ENCODE measurements around the gene ATRX. TPM values are rescaled to one million over a fixed set of nuclear protein-coding genes. Genes with fewer than 3 reads are reported as not detected.

Gene ATRX
- total RNA-seq, 1 experiment from 2014 or later, result 64.0 TPM

DNA sequence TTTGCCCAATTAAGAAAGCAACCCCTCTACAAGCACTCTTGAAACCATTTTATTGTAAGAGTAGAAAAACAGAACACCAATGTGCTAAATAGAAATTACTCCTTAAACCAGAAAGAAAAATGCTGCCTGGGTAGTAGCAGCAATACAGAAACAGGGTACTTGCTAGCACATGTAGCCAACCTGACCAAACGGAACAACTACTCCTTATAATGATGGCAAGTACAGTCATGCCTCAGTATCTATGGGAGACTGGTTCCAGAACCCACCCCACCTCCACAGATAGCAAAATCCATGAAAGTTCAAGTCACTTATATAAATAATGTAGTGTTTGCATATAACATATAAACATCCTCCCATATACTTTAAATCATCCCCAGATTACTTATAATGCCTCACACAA, 168.8 kb downstream of the ATRX start:
- Histone ChIP-seq H3K27me3 (ENCODE audit: low read length) (no peaks in the 10 kb centered on the region), H3K79me2 (ENCODE audit: low read length) (no peaks in the 10 kb centered on the region), H3K4me1 (ENCODE audit: insufficient read depth, low read length) (no peaks in the 10 kb centered on the region), H3K9ac (ENCODE audit: low read length) (no peak overlapping the region), H3K4me3 (ENCODE audit: low read length) (no peak overlapping the region), H4K20me1 (ENCODE audit: low read length) (no peaks in the 10 kb centered on the region), H3K27ac (ENCODE audit: low read length) (no peak overlapping the region), H3F3A (ENCODE audit: low read length, unreplicated experiment) (no peaks in the 10 kb centered on the region), H2AFZ (ENCODE audit: low read length) (no peak overlapping the region), H3K36me3 (ENCODE audit: low read depth, low read length) (peaks cover 4% of the 10 kb centered on the region; the same call in 1 of the 2 replicates), H3K9me2 (replicated peaks; ENCODE audit: low read length) (no peaks in the 10 kb centered on the region), H3K4me2 (ENCODE audit: low read length) (no peak overlapping the region), H3K9me3 (ENCODE audit: low read length) (no peaks in the 10 kb centered on the region)
- intact Hi-C loops (cut with micrococcal nuclease), result no loop called here
- DNase-seq (peak; percentile 1), ATAC-seq (peak; percentile 37; the same call in 1 of the 2 replicates)
- TF ChIP-seq EZH2 (IDR thresholded peaks at IDR 0.05; ENCODE audit: low read length, unreplicated experiment) (no peak), EZH2phosphoT487 (IDR thresholded peaks at IDR 0.05; ENCODE audit: borderline replicate concordance, low read length) (no peak)
- TF ChIP-seq, protein P1, sequence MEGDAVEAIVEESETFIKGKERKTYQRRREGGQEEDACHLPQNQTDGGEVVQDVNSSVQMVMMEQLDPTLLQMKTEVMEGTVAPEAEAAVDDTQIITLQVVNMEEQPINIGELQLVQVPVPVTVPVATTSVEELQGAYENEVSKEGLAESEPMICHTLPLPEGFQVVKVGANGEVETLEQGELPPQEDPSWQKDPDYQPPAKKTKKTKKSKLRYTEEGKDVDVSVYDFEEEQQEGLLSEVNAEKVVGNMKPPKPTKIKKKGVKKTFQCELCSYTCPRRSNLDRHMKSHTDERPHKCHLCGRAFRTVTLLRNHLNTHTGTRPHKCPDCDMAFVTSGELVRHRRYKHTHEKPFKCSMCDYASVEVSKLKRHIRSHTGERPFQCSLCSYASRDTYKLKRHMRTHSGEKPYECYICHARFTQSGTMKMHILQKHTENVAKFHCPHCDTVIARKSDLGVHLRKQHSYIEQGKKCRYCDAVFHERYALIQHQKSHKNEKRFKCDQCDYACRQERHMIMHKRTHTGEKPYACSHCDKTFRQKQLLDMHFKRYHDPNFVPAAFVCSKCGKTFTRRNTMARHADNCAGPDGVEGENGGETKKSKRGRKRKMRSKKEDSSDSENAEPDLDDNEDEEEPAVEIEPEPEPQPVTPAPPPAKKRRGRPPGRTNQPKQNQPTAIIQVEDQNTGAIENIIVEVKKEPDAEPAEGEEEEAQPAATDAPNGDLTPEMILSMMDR (conservative IDR thresholded peaks at IDR 0.05; ENCODE audit: low read depth, low read length), result no peak
- no TSS peak for BruUV-seq (replicated peaks)
- POLR2A ChIA-PET (ENCODE audit: unreplicated experiment), result no interaction called here
- CTCF ChIA-PET, result no interaction called here

DNA sequence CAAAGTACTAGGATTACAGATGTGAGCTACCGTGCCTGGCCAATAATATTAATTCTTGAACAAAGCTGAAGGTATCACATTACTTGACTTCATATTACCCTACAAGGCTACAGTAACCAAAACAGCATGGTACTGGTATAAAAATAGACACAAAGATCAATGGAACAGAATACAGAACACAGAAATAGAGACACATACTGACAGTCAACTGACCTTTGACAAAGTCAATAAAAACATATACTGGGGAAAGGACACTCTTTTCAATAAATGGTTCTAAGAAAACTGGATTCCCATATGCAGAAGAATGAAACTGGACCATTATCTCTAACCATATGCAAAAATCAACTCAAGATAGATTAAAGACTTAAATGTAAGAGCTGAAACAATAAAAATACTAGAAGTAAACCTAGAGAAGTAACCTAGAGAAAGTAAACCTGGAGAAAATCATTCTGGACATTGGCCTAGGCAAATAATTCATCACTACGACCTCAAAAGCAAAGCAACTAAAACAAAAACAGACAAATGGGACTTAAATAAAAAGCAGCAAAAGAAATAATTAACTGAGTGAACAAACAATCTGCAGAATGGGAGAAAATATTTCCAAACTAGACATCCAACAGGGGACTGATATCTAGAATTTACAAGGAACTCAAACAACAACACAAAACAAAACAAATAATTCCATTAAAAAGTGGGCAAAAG, 182.2 kb downstream of the ATRX start:
- Histone ChIP-seq H3K27me3 (ENCODE audit: low read length) (no peaks in the 10 kb centered on the region), H3K36me3 (ENCODE audit: low read depth, low read length) (no peaks in the 10 kb centered on the region), H3K79me2 (ENCODE audit: low read length) (no peaks in the 10 kb centered on the region), H3K27ac (ENCODE audit: low read length) (no peak overlapping the region), H3F3A (ENCODE audit: low read length, unreplicated experiment) (no peaks in the 10 kb centered on the region), H3K4me1 (ENCODE audit: insufficient read depth, low read length) (no peaks in the 10 kb centered on the region), H3K9me2 (replicated peaks; ENCODE audit: low read length) (no peaks in the 10 kb centered on the region), H2AFZ (ENCODE audit: low read length) (no peak overlapping the region), H3K4me2 (ENCODE audit: low read length) (no peak overlapping the region), H3K9ac (ENCODE audit: low read length) (no peak overlapping the region), H3K4me3 (ENCODE audit: low read length) (no peak overlapping the region), H3K9me3 (ENCODE audit: low read length) (no peaks in the 10 kb centered on the region), H4K20me1 (ENCODE audit: low read length) (no peaks in the 10 kb centered on the region)
- intact Hi-C loops (cut with micrococcal nuclease), result no loop called here
- DNase-seq (no peak), ATAC-seq (no peak)
- BruUV-seq (replicated peaks), result no TSS peak
- ChIA-PET POLR2A (ENCODE audit: unreplicated experiment) (no interaction called here), CTCF (no interaction called here)
- TF ChIP-seq, protein P1 (conservative IDR thresholded peaks at IDR 0.05; ENCODE audit: low read depth, low read length), result no peak
- no peak for TF ChIP-seq EZH2phosphoT487 (IDR thresholded peaks at IDR 0.05; ENCODE audit: borderline replicate concordance, low read length)
- TF ChIP-seq EZH2 (IDR thresholded peaks at IDR 0.05; ENCODE audit: low read length, unreplicated experiment), result no peak

DNA sequence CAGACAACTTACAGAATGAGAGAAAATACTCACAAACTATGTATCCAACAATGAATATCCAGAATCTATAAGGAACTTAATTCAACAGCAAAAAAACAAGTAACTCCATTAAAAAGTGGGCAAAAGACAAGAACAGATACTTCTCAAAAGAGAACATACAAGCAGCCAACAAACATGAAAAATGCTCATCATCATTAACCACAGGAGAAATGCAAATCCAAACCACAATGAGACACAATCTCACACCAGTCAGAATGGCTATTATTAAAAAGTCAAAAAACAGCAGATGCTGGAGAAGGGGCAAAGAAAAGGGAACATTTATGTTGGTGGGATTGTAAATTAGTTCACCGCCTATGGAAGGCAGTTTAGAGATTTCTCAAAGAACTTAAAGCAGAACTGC, 188.5 kb downstream of the ATRX start:
- POLR2A ChIA-PET (ENCODE audit: unreplicated experiment), result no interaction called here

More for the DNA sequence above, 188.5 kb downstream of the ATRX start:
- no TSS peak for BruUV-seq (replicated peaks)
- no peak for DNase-seq
- Histone ChIP-seq H3K36me3 (ENCODE audit: low read depth, low read length) (no peaks in the 10 kb centered on the region), H3K4me3 (ENCODE audit: low read length) (no peak overlapping the region), H3K4me1 (ENCODE audit: insufficient read depth, low read length) (peaks cover 4% of the 10 kb centered on the region; the same call in 1 of the 2 replicates), H3K4me2 (ENCODE audit: low read length) (no peak overlapping the region), H3F3A (ENCODE audit: low read length, unreplicated experiment) (no peaks in the 10 kb centered on the region), H3K9me2 (replicated peaks; ENCODE audit: low read length) (no peaks in the 10 kb centered on the region), H3K79me2 (ENCODE audit: low read length) (no peaks in the 10 kb centered on the region), H2AFZ (ENCODE audit: low read length) (no peak overlapping the region), H3K27me3 (ENCODE audit: low read length) (no peaks in the 10 kb centered on the region), H4K20me1 (ENCODE audit: low read length) (no peaks in the 10 kb centered on the region), H3K9me3 (ENCODE audit: low read length) (no peaks in the 10 kb centered on the region), H3K9ac (ENCODE audit: low read length) (no peak overlapping the region), H3K27ac (ENCODE audit: low read length) (no peak overlapping the region)
- CTCF ChIA-PET, result interaction anchor here (0.6 kb wide), 1 partner anchor 167 kb away, joined by 3 read pairs; no protein-coding TSS in a partner anchor
- ATAC-seq, result no peak
- TF ChIP-seq, protein P1 (conservative IDR thresholded peaks at IDR 0.05; ENCODE audit: low read depth, low read length), result no peak
- TF ChIP-seq EZH2phosphoT487 (IDR thresholded peaks at IDR 0.05; ENCODE audit: borderline replicate concordance, low read length), result no peak
- no peak for TF ChIP-seq EZH2 (IDR thresholded peaks at IDR 0.05; ENCODE audit: low read length, unreplicated experiment)
- intact Hi-C loops (cut with micrococcal nuclease), result loop anchor here (5.0 kb wide), 1 partner anchor 170 kb away; no protein-coding TSS in a partner anchor

Data from PC-3 (cell line).